Adipocyte (in vitro differentiated cells): ENCODE data around the gene EREG.
"Not testable (repeated sequence)": the region's sequence is repeated elsewhere in the genome, so short reads cannot be mapped to it uniquely, and the experiment has no call there.

Source experiments
- DNase-seq: peaks from one replicate; pipeline ENCODE4 v3.0.0-alpha.2; 2015; ENCODE audit warnings: low read depth
- H3K27me3 ChIP-seq: replicated peaks from 2 replicates; pipeline ENCODE4 v1.7.0; 2013; ENCODE audit warnings: mild to moderate bottlenecking, low read length, moderate library complexity; ENCODE audit not compliant: control insufficient read depth, insufficient read depth
- H3K36me3 ChIP-seq: 2 replicates; pipeline ENCODE4 v1.7.0; 2013; ENCODE audit warnings: low read length, mild to moderate bottlenecking, moderate library complexity; ENCODE audit not compliant: control insufficient read depth, insufficient read depth, severe bottlenecking
- H3K4me1 ChIP-seq: 2 replicates; pipeline ENCODE4 v1.7.0; 2013; ENCODE audit warnings: mild to moderate bottlenecking, low read length, moderate library complexity; ENCODE audit not compliant: control insufficient read depth, insufficient read depth
- H3K4me3 ChIP-seq: 2 replicates; pipeline ENCODE4 v1.7.0; 2013; ENCODE audit warnings: mild to moderate bottlenecking, low read length, moderate library complexity
- H3K9ac ChIP-seq: 2 replicates; pipeline ENCODE4 v1.7.0; 2013; ENCODE audit warnings: mild to moderate bottlenecking, low read length, moderate library complexity
- H3K9me3 ChIP-seq: 2 replicates; pipeline ENCODE4 v1.7.0; 2013; ENCODE audit warnings: mild to moderate bottlenecking, low read length, moderate library complexity; ENCODE audit not compliant: control insufficient read depth

Gene EREG

GRCh38 chr4:74391346-74391745, 26.4 kb downstream of the EREG start:
- Histone ChIP-seq H3K4me1 (no peaks in the 10 kb centered on the region), H3K27me3 (no peaks in the 10 kb centered on the region), H3K9ac (no peak overlapping the region), H3K36me3 (no peaks in the 10 kb centered on the region), H3K9me3 (no peaks in the 10 kb centered on the region), H3K4me3 (no peak overlapping the region)
- no peak for DNase-seq

GRCh38 chr4:74391890-74392475, 27.0 kb downstream of the EREG start:
- no peak for DNase-seq
- H3K9me3 ChIP-seq, result no peaks in the 10 kb centered on the region
- H3K27me3 ChIP-seq, result no peaks in the 10 kb centered on the region
- H3K4me1 ChIP-seq, result no peaks in the 10 kb centered on the region
- H3K36me3 ChIP-seq, result no peaks in the 10 kb centered on the region
- no peak overlapping the region for H3K9ac ChIP-seq
- no peak overlapping the region for H3K4me3 ChIP-seq

DNA sequence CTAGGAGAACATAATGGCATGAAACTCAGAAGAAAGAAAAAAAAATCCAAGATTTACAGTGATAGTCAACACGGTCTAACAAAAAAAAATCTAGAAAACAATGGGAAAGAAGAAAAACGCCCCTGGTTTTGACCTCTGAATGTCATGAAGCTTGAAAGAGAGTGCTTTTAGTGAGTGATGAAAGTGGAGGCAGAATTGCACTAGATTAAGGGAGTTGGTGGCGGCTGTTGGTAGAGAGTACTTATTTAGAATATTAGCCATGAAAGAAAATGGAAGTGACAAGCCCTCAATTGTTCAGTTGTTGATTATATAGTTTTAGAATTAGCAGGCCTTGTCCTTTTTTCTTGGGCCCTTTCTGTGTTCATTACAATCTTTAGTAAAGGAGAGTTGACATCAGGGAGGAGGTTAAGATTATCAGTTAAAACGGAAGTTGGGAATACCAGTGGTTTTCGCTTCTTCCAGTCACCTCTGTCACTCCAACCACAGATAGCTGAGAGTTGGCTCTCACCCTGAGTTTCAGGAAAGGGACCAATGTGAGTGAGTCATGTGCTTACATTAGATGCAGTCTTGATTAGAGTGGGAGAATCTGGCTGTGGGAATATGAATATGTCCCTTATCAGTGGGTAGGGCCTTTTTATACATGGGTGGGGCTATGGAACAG, 29.7 kb downstream of the EREG start:
- no peaks in the 10 kb centered on the region for H3K36me3 ChIP-seq

GRCh38 chr4:74395633-74396032, 30.7 kb downstream of the EREG start:
- H3K4me3 ChIP-seq, result no peak overlapping the region
- H3K9me3 ChIP-seq, result no peaks in the 10 kb centered on the region
- no peak for DNase-seq
- no peaks in the 10 kb centered on the region for H3K4me1 ChIP-seq
- H3K9ac ChIP-seq, result no peak overlapping the region
- H3K36me3 ChIP-seq, result no peaks in the 10 kb centered on the region
- no peaks in the 10 kb centered on the region for H3K27me3 ChIP-seq

More for the DNA sequence above, 29.7 kb downstream of the EREG start:
- DNase-seq, result no peak
- no peak overlapping the region for H3K9ac ChIP-seq
- H3K4me3 ChIP-seq, result no peak overlapping the region
- H3K27me3 ChIP-seq, result no peaks in the 10 kb centered on the region
- no peaks in the 10 kb centered on the region for H3K9me3 ChIP-seq
- no peaks in the 10 kb centered on the region for H3K4me1 ChIP-seq

GRCh38 chr4:74397748-74398426, 32.9 kb downstream of the EREG start:
- Histone ChIP-seq H3K9me3 (no peaks in the 10 kb centered on the region), H3K27me3 (no peaks in the 10 kb centered on the region), H3K9ac (peak overlapping the region; percentile 14), H3K4me1 (no peaks in the 10 kb centered on the region), H3K36me3 (no peaks in the 10 kb centered on the region), H3K4me3 (peak overlapping the region; percentile 69)
- peak; percentile 29 for DNase-seq

DNA sequence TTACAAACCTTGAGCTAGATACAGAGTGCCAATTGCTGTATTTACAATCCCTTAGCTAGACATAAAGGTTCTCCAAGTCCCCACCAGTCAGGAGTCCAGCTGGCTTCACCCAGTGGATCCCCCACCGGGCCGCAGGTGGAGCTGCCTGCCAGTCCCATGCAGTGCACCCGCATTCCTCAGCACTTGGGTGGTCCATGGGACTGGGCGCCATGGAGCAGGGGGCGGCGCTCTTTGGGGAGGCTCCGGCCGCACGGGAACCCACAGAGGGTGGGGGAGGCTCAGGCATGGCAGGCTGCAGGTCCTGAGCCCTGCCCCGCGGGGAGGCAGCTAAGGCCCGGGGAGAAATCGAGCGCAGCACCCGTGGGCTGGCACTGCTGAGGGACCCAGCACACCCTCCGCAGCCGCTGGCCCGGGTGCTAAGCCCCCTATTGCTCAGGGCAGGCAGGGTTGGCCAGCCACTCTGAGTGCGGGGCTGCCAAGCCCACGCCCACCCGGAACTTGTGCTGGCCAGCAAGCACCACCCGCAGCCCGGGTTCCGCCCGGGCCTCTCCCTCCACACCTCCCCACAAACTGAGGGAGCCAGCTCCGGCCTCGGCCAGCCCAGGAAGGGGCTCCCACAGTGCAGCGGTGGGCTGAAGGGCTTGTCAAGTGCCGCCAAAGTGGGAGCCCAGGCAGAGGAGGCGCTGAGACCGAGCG, 34.1 kb downstream of the EREG start:
- not testable (repeated sequence) for H3K9ac ChIP-seq

DNA sequence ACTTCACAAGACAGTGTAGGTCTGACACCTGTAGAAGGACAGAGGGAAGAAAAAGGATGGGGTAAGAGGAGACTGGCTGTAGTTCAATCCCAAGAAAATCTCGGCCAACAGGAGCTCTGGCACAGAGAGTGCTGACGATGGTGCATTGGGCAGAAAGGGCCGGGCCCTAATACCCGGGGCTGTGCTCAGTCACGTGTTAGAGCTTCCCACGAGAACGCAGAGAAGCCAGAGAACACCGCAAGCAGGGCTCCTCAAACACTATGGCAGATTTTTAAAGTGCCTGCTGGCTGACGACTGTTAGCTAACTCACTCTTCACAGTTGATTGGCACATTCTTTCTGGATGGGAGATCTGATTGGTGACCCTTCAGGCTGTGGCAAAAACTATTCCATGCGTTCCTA, 35.5 kb downstream of the EREG start:
- no peaks in the 10 kb centered on the region for H3K36me3 ChIP-seq
- H3K4me1 ChIP-seq, result no peaks in the 10 kb centered on the region
- no peak for DNase-seq
- no peak overlapping the region for H3K9ac ChIP-seq
- H3K27me3 ChIP-seq, result no peaks in the 10 kb centered on the region
- no peak overlapping the region for H3K4me3 ChIP-seq
- no peaks in the 10 kb centered on the region for H3K9me3 ChIP-seq

More for the DNA sequence above, 34.1 kb downstream of the EREG start:
- H3K4me1 ChIP-seq, H3K4me3 ChIP-seq, DNase-seq, H3K36me3 ChIP-seq, H3K9me3 ChIP-seq, H3K27me3 ChIP-seq: not testable (repeated sequence)

- Histone ChIP-seq H3K36me3 (no peaks in the 10 kb centered on the region), H3K9ac (no peak overlapping the region), H3K9me3 (no peaks in the 10 kb centered on the region), H3K27me3 (no peaks in the 10 kb centered on the region), H3K4me3 (no peak overlapping the region), H3K4me1 (no peaks in the 10 kb centered on the region)
- DNase-seq, result no peak
Measured at GRCh38 chr4:74402692-74403456, 37.9 kb downstream of the EREG start.

DNA sequence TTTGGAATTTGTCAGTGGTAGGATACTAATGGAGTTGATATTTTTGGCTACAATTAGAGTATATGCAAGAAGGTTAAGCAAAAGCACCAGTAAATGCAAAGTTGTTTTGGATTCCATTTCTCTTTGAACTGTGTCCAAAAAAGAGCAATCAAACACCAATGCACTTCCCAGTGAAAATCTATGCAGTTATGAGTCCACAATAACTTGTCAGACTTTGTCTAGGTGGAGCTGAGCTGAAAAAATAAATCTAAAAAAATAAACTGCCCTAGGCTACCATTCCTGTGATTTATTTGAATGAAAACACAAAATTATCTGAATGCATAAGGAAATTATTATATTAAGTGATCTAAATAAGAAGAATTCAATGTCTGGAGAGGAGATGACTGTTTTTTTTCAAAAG, 42.9 kb downstream of the EREG start:
- no peak for DNase-seq
- Histone ChIP-seq H3K27me3 (no peaks in the 10 kb centered on the region), H3K4me1 (no peaks in the 10 kb centered on the region), H3K36me3 (no peaks in the 10 kb centered on the region), H3K4me3 (no peak overlapping the region), H3K9me3 (no peaks in the 10 kb centered on the region), H3K9ac (no peak overlapping the region)

DNA sequence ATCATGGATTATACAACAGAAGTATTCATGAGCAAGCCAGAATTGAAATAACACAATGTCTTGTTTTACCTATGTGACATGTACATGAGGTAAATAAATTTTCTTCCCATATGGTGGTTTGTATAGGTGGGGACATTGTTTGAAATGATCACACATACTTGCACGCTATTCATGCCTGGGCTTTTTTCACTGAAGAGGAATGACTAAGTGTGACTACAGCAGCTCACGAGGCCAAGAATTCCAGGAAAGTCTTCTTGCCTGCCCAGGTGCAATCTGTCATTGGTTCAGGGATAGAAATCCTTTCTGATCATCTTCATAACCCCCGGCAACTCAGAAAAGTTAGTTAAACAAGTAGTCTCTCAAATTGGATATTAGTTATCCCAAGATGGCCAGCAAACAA, 43.7 kb downstream of the EREG start:
- Histone ChIP-seq H3K4me3 (no peak overlapping the region), H3K9ac (no peak overlapping the region), H3K36me3 (no peaks in the 10 kb centered on the region), H3K9me3 (no peaks in the 10 kb centered on the region), H3K27me3 (no peaks in the 10 kb centered on the region), H3K4me1 (no peaks in the 10 kb centered on the region)
- DNase-seq, result no peak

GRCh38 chr4:74410272-74410671, 45.3 kb downstream of the EREG start:
- no peak overlapping the region for H3K4me3 ChIP-seq
- H3K36me3 ChIP-seq, result no peaks in the 10 kb centered on the region
- H3K4me1 ChIP-seq, result no peaks in the 10 kb centered on the region
- H3K27me3 ChIP-seq, result no peaks in the 10 kb centered on the region
- peak; percentile 29 for DNase-seq
- H3K9me3 ChIP-seq, result no peaks in the 10 kb centered on the region
- H3K9ac ChIP-seq, result no peak overlapping the region
